SIG-M5 (cell line): Measurements from ENCODE around the gene CFAP57.

Source experiments
- DNase-seq: peaks from one replicate; lab custom pipeline; 2025; lab: John Stamatoyannopoulos, UW

Gene CFAP57

DNA sequence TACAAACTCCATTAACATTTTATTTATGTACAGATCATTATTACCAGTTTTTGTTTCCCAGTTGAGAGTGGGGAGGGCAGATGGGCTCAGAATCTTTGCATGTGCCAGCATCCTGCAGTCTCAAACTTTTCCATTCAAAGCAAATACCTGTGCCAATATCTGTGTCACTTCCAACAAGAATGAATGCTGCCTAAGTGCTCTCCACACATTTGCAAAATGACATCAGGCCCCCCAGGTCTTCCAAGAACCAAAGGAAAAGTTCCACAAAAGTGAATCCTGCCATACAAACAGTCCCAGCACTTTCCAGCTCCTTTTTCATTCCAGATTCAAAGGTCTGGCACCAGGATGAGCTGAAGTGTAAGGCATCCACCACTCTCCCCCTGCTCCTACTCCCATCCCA, 127.0 kb downstream of the CFAP57 start:
- DNase-seq = no peak

DNA sequence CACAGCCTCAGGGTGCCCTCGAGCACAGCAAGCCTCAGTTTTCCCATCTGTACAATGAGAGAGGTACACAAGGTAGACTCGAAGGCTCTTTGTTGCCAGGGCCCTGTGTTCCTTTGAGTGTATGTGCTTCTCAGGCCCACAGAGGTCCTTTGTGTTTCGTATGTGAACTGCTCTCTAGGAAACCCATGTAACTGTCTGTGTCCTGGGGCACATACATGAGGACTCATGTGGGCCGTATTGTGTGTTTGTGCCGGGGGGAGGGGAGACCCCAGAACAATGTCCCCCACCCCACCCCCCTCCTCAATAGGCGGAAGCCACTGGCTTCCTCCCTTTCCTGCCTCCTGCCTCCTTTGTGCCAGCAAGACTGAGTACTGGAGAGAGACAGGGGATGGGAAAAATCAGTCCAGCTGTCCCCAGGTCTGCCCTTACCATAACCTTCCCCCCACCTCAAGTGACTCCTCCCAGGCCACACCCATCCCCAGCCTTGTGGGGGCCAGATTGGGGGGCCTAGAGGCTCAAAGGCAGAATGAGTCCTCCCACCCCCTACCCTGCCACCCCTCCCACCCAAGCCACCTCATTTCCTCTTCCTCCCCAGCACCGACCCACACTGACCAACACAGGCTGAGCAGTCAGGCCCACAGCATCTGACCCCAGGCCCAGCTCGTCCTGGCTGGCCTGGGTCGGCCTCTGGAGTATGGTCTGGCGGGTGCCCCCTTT, 128.4 kb downstream of the CFAP57 start, which contains the start of gene TIE1:
Gene TIE1, plus strand, starts transcription at position 605 of the 717 bp plus-strand sequence. Its CDS starts 90 bp downstream, at position 695.
- DNase-seq = no peak

DNA sequence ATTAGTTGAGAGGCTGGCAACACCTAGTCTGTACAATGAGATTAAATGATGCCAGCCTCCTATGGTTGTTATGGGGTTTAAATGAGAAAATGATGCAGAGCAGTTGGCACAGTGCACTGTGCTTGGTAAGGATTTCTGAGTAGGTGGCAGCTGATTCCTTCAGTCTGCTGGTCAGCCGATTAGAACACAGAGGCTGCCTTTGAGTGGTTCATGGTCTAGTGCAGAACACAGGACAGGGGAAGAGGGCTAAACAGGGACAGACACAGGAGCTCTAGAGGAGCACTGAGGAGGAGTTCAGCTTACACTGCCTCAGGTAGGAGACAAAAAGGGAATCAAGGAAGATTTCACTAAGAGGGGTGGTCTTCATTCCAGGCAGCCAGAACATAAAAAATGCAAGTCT, 130.1 kb downstream of the CFAP57 start:
- DNase-seq = no peak

DNA sequence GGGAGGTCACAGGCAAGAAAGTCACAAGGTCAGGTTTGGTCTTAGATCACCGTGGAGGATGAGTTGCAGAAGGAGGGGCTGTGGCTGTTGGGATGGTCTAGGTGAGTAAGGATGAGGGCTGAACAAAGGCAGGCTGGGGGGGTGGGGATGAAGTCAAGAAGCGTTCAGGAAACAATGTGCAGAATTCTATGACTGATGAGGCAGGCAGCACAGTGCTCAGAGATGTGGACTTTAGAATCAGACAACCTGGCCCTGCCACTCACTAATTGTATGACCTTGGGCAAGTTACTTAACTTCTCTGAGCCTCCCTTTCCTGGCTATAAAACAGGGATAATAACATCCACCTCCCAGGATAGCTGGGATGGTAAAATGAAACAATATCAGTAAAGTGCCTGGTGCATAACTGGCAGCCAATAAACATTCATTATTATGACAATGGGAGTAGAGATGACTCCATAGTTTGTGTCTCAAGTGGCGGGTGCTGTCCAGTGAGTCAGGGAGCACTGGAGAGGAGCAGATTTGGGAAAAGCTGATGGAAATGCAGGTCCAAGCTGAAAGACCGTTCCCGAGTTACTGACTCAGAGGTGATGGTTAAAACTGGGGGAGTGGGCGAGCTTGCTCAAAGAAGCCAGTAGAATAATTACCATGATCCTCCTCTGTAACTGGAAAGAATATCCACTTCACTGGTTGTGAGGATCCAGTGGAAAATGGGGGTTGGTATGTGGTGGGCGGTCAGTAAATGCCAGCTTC, 130.8 kb downstream of the CFAP57 start:
- no peak for DNase-seq

DNA sequence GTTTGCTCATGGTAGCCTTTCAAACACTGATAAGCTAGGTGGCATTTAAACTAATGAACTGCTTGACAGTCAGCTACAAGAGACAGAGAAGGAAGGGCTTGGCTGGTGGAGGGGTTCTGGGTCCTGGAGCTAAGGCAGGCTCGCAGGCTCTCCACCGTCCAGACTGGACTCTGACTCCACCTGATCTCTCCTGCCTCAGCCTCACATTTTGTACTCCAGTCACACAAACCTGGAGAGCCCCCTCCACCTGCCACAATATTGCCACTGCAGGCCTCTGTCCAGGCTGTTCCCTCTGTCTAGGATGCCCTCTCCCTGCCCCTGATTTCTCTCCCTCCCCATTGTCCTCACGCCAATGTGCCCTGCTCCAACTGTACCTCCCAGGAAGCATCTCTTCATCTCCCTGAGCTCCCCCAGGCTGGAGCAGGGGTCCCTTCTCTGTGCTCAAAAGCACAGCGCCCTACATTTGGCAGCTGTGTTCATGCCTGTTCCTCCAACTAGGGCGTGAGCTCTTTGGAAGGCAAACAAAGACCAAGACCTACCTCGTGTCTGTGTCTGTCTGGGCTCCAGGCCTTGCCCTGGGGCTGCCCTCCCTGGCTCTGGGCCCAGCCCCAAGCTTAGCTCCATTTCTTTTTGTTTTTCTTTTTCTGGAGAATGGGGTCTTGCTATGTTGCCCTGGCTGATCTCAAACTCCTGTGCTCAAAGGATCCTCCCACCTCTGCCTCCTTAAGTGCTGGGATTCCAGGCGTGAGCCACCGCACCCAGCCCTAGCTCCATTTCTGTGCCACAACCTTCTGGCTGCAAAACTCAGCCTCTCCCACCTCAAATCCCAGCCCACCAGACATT, 131.6 kb downstream of the CFAP57 start:
- no peak for DNase-seq
